ENCODE data around the gene SGTA.

GRCh38 chr19:2791876-2792275 is 8.8 kb upstream of the SGTA start:
- no peak for TF ChIP-seq EZH2 (IDR thresholded peaks at IDR 0.05; ENCODE audit: borderline replicate concordance, low read length)
- TF ChIP-seq CTCF (IDR thresholded peaks at IDR 0.05; ENCODE audit: low read length), result no peak

Measured in OCI-LY1 (cell line).